ENCODE data around the gene SYCP2L.
"Not testable (repeated sequence)": the region's sequence is repeated elsewhere in the genome, so short reads cannot be mapped to it uniquely, and the experiment has no call there.

SYCP2L gene

DNA sequence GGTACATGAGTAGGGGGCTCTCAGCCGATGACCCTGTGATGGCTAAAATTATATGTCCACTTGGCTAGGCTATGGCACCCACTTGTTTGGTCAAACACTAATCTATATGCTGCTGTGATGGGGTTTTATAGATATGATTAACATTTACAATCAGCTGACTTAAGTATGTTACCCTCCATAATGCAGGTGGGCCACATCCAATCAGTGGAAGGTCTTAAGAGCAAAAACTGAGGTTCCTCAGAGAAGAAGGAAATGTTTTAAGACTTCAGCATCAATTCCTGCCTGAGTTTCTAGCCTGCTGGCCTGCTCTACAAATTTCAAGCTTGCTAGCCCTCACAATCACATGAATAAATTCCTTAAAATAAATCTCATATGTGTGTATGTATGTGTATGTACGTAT is 29.6 kb upstream of the SYCP2L start:
- no peak overlapping the region for H3K4me3 ChIP-seq (ENCODE audit: low read depth, low read length)
- TF ChIP-seq, protein P1, sequence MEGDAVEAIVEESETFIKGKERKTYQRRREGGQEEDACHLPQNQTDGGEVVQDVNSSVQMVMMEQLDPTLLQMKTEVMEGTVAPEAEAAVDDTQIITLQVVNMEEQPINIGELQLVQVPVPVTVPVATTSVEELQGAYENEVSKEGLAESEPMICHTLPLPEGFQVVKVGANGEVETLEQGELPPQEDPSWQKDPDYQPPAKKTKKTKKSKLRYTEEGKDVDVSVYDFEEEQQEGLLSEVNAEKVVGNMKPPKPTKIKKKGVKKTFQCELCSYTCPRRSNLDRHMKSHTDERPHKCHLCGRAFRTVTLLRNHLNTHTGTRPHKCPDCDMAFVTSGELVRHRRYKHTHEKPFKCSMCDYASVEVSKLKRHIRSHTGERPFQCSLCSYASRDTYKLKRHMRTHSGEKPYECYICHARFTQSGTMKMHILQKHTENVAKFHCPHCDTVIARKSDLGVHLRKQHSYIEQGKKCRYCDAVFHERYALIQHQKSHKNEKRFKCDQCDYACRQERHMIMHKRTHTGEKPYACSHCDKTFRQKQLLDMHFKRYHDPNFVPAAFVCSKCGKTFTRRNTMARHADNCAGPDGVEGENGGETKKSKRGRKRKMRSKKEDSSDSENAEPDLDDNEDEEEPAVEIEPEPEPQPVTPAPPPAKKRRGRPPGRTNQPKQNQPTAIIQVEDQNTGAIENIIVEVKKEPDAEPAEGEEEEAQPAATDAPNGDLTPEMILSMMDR (IDR thresholded peaks at IDR 0.05; ENCODE audit: low read depth, low read length), result no peak
- DNase-seq, result no peak
- no peaks in the 10 kb centered on the region for H3K9me3 ChIP-seq
- no peaks in the 10 kb centered on the region for H3K27me3 ChIP-seq
- no peaks in the 10 kb centered on the region for H3K4me1 ChIP-seq
- no peaks in the 10 kb centered on the region for H3K36me3 ChIP-seq

DNA sequence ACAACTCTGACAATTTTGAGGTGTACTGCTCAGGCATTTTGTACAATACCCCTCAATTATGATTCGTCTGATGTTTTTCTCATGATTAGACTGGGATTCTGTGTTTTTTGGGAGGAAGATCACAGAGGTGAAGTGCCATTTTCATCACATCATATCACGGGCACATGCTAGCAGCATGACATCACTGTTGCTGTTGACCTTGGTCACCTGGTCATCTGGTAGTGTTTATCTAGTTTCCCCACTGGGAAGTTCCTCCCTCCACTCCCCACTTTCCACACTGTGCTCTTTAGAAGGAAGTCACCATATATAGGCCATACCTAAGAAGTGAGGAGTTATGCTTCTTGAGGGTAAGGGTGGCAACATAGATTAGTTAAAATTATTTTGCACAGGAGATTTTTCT is 25.8 kb upstream of the SYCP2L start:
- TF ChIP-seq, protein P1 (IDR thresholded peaks at IDR 0.05; ENCODE audit: low read depth, low read length), result no peak
- Histone ChIP-seq H3K27me3 (no peaks in the 10 kb centered on the region), H3K4me3 (ENCODE audit: low read depth, low read length) (no peak overlapping the region), H3K36me3 (no peaks in the 10 kb centered on the region), H3K4me1 (no peaks in the 10 kb centered on the region), H3K9me3 (no peaks in the 10 kb centered on the region)
- DNase-seq, result no peak

DNA sequence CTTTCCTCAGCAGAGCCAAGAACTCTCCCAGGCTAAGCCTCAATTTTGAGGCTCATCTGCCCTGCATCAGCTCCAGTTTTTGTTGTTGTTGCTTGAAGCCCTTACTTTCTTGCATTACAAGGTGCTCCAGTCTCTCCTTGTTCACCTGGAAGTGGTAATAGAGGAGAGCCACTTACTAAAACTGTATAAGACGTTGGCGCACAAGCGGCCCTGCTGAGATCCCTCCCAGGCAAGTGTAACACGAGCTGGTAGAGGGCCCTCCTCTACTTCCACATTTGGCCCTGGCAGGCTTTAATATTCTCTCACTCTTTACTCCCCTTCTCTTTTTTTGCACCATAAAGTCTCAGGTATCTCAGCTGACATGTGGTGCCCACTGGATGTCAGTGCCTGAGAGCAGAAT is 24.5 kb upstream of the SYCP2L start:
- DNase-seq, result no peak
- Histone ChIP-seq H3K4me3 (ENCODE audit: low read depth, low read length) (no peak overlapping the region), H3K9me3 (no peaks in the 10 kb centered on the region), H3K36me3 (no peaks in the 10 kb centered on the region), H3K4me1 (no peaks in the 10 kb centered on the region), H3K27me3 (no peaks in the 10 kb centered on the region)
- TF ChIP-seq, protein P1 (IDR thresholded peaks at IDR 0.05; ENCODE audit: low read depth, low read length), result no peak

DNA sequence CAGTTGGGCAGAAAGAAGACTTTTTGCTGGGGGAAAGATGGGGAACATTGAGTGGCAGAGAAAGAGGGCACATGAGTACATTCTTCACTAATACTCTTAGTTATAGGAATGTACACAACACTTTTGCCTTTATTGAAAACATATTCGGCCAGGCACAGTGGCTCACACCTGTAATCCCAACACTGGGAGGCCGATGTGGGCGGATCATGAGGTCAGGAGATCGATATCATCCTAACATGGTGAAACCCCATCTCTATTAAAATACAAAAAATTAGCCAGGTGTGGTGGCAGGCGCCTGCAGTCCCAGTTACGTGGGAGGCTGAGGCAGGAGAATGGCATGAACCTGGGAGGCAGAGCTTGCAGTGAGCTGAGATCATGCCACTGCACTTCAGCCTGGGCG is 23.8 kb upstream of the SYCP2L start:
- DNase-seq; H3K9me3 ChIP-seq; H3K36me3 ChIP-seq; H3K4me3 ChIP-seq (ENCODE audit: low read depth, low read length); H3K4me1 ChIP-seq; H3K27me3 ChIP-seq: not testable (repeated sequence)

DNA sequence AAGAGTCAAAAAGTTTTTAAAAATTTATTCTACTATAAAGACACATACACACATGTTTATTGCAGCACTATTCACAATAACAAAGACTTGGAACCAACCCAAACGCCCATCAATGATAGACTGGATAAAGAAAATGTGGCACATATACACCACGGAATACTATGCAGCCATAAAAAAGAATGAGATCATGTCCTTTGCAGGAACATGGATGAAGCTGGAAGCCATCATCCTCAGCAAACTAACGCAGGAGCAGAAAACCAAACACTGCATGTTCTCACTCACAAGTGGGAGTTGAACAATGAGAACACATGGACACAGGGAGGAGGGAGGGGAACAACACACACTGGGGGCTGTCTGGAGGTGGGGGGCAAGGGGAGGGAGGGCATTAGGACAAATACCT is 20.1 kb upstream of the SYCP2L start:
- not testable (repeated sequence) for H3K27me3 ChIP-seq; H3K4me1 ChIP-seq; H3K36me3 ChIP-seq; H3K9me3 ChIP-seq; DNase-seq; H3K4me3 ChIP-seq (ENCODE audit: low read depth, low read length)

DNA sequence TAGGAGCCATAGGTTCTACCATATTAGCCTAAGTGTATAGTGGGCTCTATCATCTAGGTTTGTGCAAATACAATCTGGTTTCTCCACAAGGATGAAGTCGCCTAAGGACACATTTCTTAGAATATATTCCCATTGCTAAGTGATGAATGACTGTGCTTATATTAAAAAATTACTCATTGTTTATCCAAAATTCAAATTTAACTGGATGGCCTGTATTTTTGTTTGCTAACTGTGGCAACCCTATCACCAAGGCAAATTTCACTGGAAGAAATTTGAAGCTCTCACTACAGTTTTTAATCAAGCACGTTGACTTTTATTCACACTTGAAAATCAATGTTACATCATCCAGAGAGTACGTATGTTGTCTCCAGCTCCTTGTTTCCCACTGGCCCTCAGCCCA is 18.9 kb upstream of the SYCP2L start:
- no peak overlapping the region for H3K4me3 ChIP-seq (ENCODE audit: low read depth, low read length)
- TF ChIP-seq, protein P1 (IDR thresholded peaks at IDR 0.05; ENCODE audit: low read depth, low read length), result no peak
- H3K36me3 ChIP-seq, result no peaks in the 10 kb centered on the region
- H3K9me3 ChIP-seq, result no peaks in the 10 kb centered on the region
- no peak for DNase-seq
- no peaks in the 10 kb centered on the region for H3K27me3 ChIP-seq
- no peaks in the 10 kb centered on the region for H3K4me1 ChIP-seq

DNA sequence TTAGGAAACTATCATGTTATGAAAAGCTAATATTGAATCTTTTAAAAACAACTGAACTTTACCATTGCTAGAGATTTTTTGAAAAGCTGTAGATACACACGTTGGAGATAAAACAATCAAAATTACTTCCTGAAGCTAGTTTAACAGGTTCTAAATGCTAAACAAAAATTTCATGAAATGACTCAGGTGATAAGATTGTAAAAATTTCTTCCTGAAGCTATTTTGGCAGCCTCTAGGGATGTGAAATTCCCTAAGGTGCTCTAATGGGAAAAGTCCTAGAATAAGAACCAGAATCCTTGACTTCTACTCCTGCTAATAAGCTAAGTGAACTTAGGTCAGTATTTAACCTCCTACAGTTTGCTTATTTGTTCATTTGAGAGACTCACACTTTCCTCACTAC is 13.5 kb upstream of the SYCP2L start:
- Histone ChIP-seq H3K27me3 (no peaks in the 10 kb centered on the region), H3K4me1 (no peaks in the 10 kb centered on the region), H3K4me3 (ENCODE audit: low read depth, low read length) (no peak overlapping the region), H3K9me3 (no peaks in the 10 kb centered on the region), H3K36me3 (no peaks in the 10 kb centered on the region)
- TF ChIP-seq, protein P1 (IDR thresholded peaks at IDR 0.05; ENCODE audit: low read depth, low read length), result no peak
- DNase-seq, result no peak

Data from BE2C (cell line).